Skeletal muscle satellite cell (primary cell): ENCODE measurements around the gene PRKCB.
"Not testable (repeated sequence)": the region's sequence is repeated elsewhere in the genome, so short reads cannot be mapped to it uniquely, and the experiment has no call there.

ENCODE experiments used
- H3K27me3 ChIP-seq: 2 replicates; pipeline ENCODE4 v1.7.0; 2013; ENCODE audit warnings: low read length; ENCODE audit not compliant: control insufficient read depth, insufficient read depth
- H3K36me3 ChIP-seq: 2 replicates; pipeline ENCODE4 v1.7.0; 2013; ENCODE audit warnings: mild to moderate bottlenecking, control low read depth, low read length; ENCODE audit not compliant: insufficient read depth
- H3K4me1 ChIP-seq: 2 replicates; pipeline ENCODE4 v1.7.0; 2013; ENCODE audit warnings: low read length; ENCODE audit not compliant: control insufficient read depth, insufficient read depth
- H3K4me2 ChIP-seq: 2 replicates; pipeline ENCODE4 v1.7.0; 2013; ENCODE audit warnings: mild to moderate bottlenecking, low read length
- H3K4me3 ChIP-seq: 2 replicates; pipeline ENCODE4 v1.7.0; 2013; ENCODE audit warnings: low read length
- H3K9ac ChIP-seq: 2 replicates; pipeline ENCODE4 v1.7.0; 2013; ENCODE audit warnings: mild to moderate bottlenecking, low read depth, low read length, moderate library complexity
- H3K9me3 ChIP-seq: replicated peaks from 2 replicates; pipeline ENCODE4 v1.7.0; 2013; ENCODE audit warnings: mild to moderate bottlenecking, control low read depth, low read length

Gene PRKCB

GRCh38 chr16:23931199-23931598 lies 95.4 kb downstream of the PRKCB start:
- no peak overlapping the region for H3K4me3 ChIP-seq
- H3K36me3 ChIP-seq = no peaks in the 10 kb centered on the region
- H3K9ac ChIP-seq = no peak overlapping the region
- H3K4me2 ChIP-seq = no peak overlapping the region
- no peaks in the 10 kb centered on the region for H3K9me3 ChIP-seq
- no peaks in the 10 kb centered on the region for H3K27me3 ChIP-seq
- no peaks in the 10 kb centered on the region for H3K4me1 ChIP-seq

- H3K4me2 ChIP-seq, H3K4me1 ChIP-seq, H3K9ac ChIP-seq, H3K36me3 ChIP-seq, H3K27me3 ChIP-seq, H3K4me3 ChIP-seq, H3K9me3 ChIP-seq: not testable (repeated sequence)
These were observed 97.9 kb downstream of the PRKCB start for GRCh38 chr16:23933650-23934049.

- Histone ChIP-seq H3K27me3 (no peaks in the 10 kb centered on the region), H3K9ac (no peak overlapping the region), H3K36me3 (no peaks in the 10 kb centered on the region), H3K4me1 (no peaks in the 10 kb centered on the region), H3K9me3 (no peaks in the 10 kb centered on the region), H3K4me3 (no peak overlapping the region), H3K4me2 (no peak overlapping the region)
These were observed 98.9 kb downstream of the PRKCB start for GRCh38 chr16:23934610-23935236.

- Histone ChIP-seq H3K4me3 (no peak overlapping the region), H3K4me2 (no peak overlapping the region), H3K9ac (no peak overlapping the region), H3K27me3 (no peaks in the 10 kb centered on the region), H3K9me3 (peaks cover 3% of the 10 kb centered on the region), H3K36me3 (no peaks in the 10 kb centered on the region), H3K4me1 (no peaks in the 10 kb centered on the region)
These were observed 104.3 kb downstream of the PRKCB start for GRCh38 chr16:23940111-23940510.

- Histone ChIP-seq H3K27me3 (no peaks in the 10 kb centered on the region), H3K36me3 (no peaks in the 10 kb centered on the region), H3K9ac (no peak overlapping the region), H3K4me1 (no peaks in the 10 kb centered on the region), H3K9me3 (peaks cover 3% of the 10 kb centered on the region), H3K4me2 (no peak overlapping the region), H3K4me3 (no peak overlapping the region)
These were observed 105.2 kb downstream of the PRKCB start for GRCh38 chr16:23941025-23941424.

- Histone ChIP-seq H3K4me2 (no peak overlapping the region), H3K9ac (no peak overlapping the region), H3K4me3 (no peak overlapping the region), H3K9me3 (peaks cover 3% of the 10 kb centered on the region), H3K4me1 (no peaks in the 10 kb centered on the region), H3K27me3 (no peaks in the 10 kb centered on the region), H3K36me3 (no peaks in the 10 kb centered on the region)
These were observed 106.3 kb downstream of the PRKCB start for GRCh38 chr16:23941963-23942564.

- Histone ChIP-seq H3K4me3 (no peak overlapping the region), H3K9me3 (peaks cover 3% of the 10 kb centered on the region), H3K36me3 (no peaks in the 10 kb centered on the region), H3K4me2 (no peak overlapping the region), H3K9ac (no peak overlapping the region), H3K27me3 (no peaks in the 10 kb centered on the region), H3K4me1 (no peaks in the 10 kb centered on the region)
These were observed 107.8 kb downstream of the PRKCB start for GRCh38 chr16:23943604-23944003.

GRCh38 chr16:23944381-23944780 lies 108.6 kb downstream of the PRKCB start:
- no peak overlapping the region for H3K4me2 ChIP-seq
- H3K27me3 ChIP-seq = no peaks in the 10 kb centered on the region
- H3K9me3 ChIP-seq = peaks cover 3% of the 10 kb centered on the region
- H3K36me3 ChIP-seq = no peaks in the 10 kb centered on the region
- H3K4me1 ChIP-seq = no peaks in the 10 kb centered on the region
- H3K9ac ChIP-seq = no peak overlapping the region
- no peak overlapping the region for H3K4me3 ChIP-seq

GRCh38 chr16:23945243-23945642 lies 109.5 kb downstream of the PRKCB start:
- Histone ChIP-seq H3K9me3 (peaks cover 3% of the 10 kb centered on the region), H3K4me2 (no peak overlapping the region), H3K4me3 (no peak overlapping the region), H3K4me1 (no peaks in the 10 kb centered on the region), H3K36me3 (no peaks in the 10 kb centered on the region), H3K9ac (no peak overlapping the region), H3K27me3 (no peaks in the 10 kb centered on the region)

GRCh38 chr16:23947838-23948237 lies 112.1 kb downstream of the PRKCB start:
- Histone ChIP-seq H3K9me3 (peaks cover 3% of the 10 kb centered on the region), H3K9ac (no peak overlapping the region), H3K4me3 (no peak overlapping the region), H3K4me1 (no peaks in the 10 kb centered on the region), H3K4me2 (no peak overlapping the region), H3K27me3 (no peaks in the 10 kb centered on the region), H3K36me3 (no peaks in the 10 kb centered on the region)

GRCh38 chr16:23948949-23949411 lies 113.2 kb downstream of the PRKCB start:
- no peak overlapping the region for H3K4me3 ChIP-seq
- no peaks in the 10 kb centered on the region for H3K4me1 ChIP-seq
- H3K9ac ChIP-seq = no peak overlapping the region
- H3K9me3 ChIP-seq = peaks cover 3% of the 10 kb centered on the region
- H3K4me2 ChIP-seq = no peak overlapping the region
- H3K27me3 ChIP-seq = no peaks in the 10 kb centered on the region
- no peaks in the 10 kb centered on the region for H3K36me3 ChIP-seq

GRCh38 chr16:23949630-23950290 lies 114.0 kb downstream of the PRKCB start:
- peaks cover under 1% of the 10 kb centered on the region for H3K9me3 ChIP-seq
- no peaks in the 10 kb centered on the region for H3K27me3 ChIP-seq
- no peak overlapping the region for H3K4me2 ChIP-seq
- H3K9ac ChIP-seq = no peak overlapping the region
- no peaks in the 10 kb centered on the region for H3K36me3 ChIP-seq
- no peaks in the 10 kb centered on the region for H3K4me1 ChIP-seq
- H3K4me3 ChIP-seq = no peak overlapping the region
